Retinal pigment epithelial cell (primary cell): ENCODE data around the gene EVI5.

Experiments used
- DNase-seq: peaks from one replicate; pipeline ENCODE4 v3.0.0-alpha.2; 2010; ENCODE audit warnings: low read depth
- H3K4me3 ChIP-seq: 2 replicates; pipeline ENCODE4 v1.5.1; 2011; ENCODE audit warnings: mild to moderate bottlenecking, low read length, control low read depth, moderate library complexity
- CTCF ChIP-seq: conservative IDR thresholded peaks from 2 replicates; pipeline ENCODE4 v1.5.1; 2011; ENCODE audit warnings: low read depth, low read length, control low read depth, inconsistent platforms

EVI5 gene

DNA sequence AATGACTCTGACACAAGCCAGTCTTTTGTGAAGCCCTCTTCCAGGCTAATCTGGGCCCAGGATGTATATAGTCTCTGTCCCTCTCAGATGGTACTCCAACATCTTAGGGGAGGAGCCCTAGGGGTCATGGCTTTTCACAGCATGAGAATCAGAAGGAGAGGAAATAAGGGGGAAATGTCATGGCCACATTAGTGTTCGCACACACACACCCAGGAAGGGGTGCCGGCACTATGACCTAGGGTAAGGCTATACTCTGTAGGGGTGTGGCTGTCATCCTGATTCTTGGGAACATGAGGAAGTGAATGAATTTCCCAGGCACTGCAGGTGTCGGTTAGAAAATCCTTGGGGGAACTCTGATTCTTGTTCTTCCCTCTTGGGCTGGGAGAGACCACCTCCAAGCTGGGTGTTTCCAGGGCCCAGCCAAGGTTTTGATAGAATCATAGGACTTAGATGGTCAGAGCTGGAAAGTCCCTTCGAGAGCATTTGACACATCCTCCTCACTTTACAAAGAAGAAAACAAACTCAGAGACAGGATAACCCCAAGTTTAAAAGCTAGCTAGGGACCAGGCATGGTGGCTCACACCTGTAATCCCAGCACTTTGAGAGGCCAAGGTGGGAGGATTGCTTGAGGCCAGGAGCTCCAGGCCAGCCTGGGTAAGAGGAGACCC lies 320.2 kb downstream of the EVI5 start:
- no peak for DNase-seq
- no peak overlapping the region for H3K4me3 ChIP-seq

DNA sequence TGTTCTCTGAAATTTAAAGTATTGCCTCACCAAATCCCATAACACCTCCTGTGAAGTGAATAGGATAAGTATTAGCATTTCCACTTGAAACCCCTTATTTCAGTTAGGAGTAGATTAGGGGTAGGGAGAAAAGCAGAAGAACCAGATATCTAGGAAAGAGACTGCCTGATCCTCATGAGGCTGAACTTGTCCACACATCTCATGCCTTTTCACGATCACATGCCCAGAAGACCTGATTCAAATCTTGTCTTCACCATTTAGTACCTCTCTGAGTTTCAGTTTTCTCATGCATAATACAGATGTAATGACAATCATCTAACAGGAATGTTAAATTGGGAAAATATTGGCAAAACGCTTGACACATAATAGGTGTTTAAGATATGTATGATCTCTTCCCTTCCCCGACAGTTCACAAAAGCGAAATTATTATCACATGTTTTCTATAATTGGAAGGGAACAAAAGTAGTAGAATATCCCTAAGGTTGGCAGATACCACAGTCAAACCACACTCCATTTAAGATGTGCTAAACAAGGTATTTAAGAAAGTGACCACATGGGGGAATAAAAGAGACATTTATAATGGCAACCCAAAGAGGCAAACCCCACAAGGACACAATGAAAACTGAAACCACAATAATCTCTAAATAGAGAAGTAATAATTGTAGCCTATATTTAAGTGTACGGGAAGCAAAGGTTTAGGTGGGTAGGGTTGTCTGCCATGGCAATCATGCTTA lies 323.4 kb downstream of the EVI5 start:
- TF ChIP-seq CTCF, result no peak
- DNase-seq, result no peak

More for the DNA sequence above, 320.2 kb downstream of the EVI5 start:
- TF ChIP-seq CTCF, result no peak

GRCh38 chr1:92459871-92460320 lies 325.0 kb downstream of the EVI5 start:
- peak; percentile 5 for DNase-seq
- no peak for TF ChIP-seq CTCF
- H3K4me3 ChIP-seq, result no peak overlapping the region

More for the DNA sequence above, 323.4 kb downstream of the EVI5 start:
- H3K4me3 ChIP-seq, result no peak overlapping the region
